GM18507 (cell line): ENCODE measurements around the gene NR5A1.
A peak's percentile ranks its signal among the peaks of the same experiment; 100 is the strongest.

Source experiments
- DNase-seq: peaks from one replicate; pipeline ENCODE4 v3.0.0; 2011; ENCODE audit warnings: low read depth; ENCODE audit not compliant: insufficient read length; ENCODE audit errors: extremely low spot score
- FAIRE-seq: peaks from 2 replicates; lab custom pipeline; 2011; peaks lifted over from hg19 to GRCh38; lab: Jason Lieb, UNC

The NR5A1 gene

GRCh38 chr9:124487260-124488182 lies 19.7 kb downstream of the NR5A1 start:
- no peak for FAIRE-seq
- DNase-seq, result no peak

GRCh38 chr9:124486778-124487259 lies 20.4 kb downstream of the NR5A1 start:
- DNase-seq (no peak), FAIRE-seq (no peak)

- DNase-seq (no peak), FAIRE-seq (no peak)
Measured at GRCh38 chr9:124485936-124486335, 21.3 kb downstream of the NR5A1 start.

DNA sequence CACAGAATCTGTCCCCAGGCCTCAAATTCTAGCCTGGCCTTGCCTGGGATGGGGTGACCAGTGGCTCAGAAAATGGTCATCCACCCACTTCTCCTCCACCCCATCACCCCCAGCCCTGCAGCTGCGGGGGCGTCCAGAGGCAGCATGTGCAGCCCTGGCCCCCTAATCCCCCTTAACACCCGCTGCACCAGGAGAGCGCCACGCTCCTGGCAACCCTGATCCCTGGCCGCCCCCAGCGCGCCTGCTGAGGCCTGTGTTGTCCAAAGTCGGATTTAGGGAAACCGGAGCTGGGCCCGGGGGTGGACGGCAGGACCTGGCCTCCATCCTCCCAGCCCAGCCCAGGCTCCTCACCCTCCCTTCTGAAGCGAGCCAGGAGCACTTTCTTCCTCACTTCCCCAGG lies 22.0 kb downstream of the NR5A1 start:
- DNase-seq (no peak), FAIRE-seq (no peak)

DNA sequence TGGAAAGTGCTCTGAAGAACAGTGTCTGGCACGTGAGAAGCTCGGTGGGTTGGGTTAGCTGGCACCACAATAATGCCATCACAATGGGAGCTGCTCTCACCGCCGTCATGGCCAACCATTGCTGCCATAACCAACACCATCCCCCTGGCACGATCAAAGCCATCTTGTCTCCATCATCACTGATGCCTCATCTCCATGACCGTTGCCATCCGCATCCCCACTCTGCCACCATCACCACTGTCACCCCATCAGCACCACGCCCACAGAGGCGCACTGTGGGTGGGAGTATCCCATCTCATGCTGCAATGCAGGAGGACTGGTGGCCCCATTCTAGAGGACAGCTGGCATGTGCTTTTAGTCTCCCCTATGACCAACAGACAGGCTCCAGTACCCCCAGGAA lies 23.7 kb downstream of the NR5A1 start:
- DNase-seq, result no peak
- FAIRE-seq, result no peak

GRCh38 chr9:124482431-124483031 lies 24.7 kb downstream of the NR5A1 start:
- FAIRE-seq (no peak), DNase-seq (no peak)

GRCh38 chr9:124481115-124481514 lies 26.1 kb downstream of the NR5A1 start:
- FAIRE-seq (no peak), DNase-seq (no peak)

- DNase-seq (peak; percentile 39), FAIRE-seq (peak; percentile 55)
Measured at GRCh38 chr9:124480621-124480981, 26.6 kb downstream of the NR5A1 start.

DNA sequence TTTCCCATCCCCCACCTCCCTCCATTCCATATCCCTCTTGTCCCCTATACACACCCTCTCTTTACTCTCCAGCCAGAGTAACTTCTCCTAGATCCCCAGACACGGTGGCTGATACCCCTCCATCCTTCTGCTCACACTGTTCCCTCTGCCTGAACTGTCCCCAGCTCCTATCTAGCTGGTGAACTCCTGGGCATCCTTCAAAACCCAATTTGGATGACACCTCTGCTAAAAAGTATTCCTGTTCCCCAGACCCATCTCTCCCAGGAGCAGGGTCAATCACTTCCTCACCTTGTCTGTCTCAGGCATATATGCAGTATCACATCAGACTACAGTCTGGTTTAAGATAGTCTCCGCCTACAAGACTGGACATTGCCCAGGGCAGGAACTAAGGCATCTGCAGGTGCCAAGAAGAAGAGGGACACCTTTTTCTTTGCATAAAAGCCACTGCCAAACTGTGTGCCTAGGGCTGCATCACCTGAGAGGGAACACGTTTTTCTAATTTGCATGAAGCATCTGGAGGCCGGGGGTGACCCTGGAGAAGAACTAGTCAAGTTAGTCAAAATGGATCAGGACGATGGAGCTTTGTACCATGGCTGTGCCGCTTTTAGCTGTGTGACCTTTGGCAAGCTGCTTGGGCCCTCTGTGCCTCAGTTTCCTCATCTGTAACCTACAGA lies 27.1 kb downstream of the NR5A1 start:
- no peak for FAIRE-seq
- DNase-seq, result no peak

GRCh38 chr9:124479371-124479770 lies 27.8 kb downstream of the NR5A1 start:
- FAIRE-seq (no peak), DNase-seq (no peak)

- FAIRE-seq (no peak), DNase-seq (no peak)
Measured at GRCh38 chr9:124478354-124478753, 28.8 kb downstream of the NR5A1 start.

GRCh38 chr9:124477648-124478285 lies 29.4 kb downstream of the NR5A1 start:
- FAIRE-seq (no peak), DNase-seq (no peak)

GRCh38 chr9:124477211-124477647 lies 30.0 kb downstream of the NR5A1 start:
- FAIRE-seq, result no peak

GRCh38 chr9:124475868-124476690 lies 31.1 kb downstream of the NR5A1 start:
- no peak for DNase-seq
- no peak for FAIRE-seq

More at GRCh38 chr9:124477211-124477647, 30.0 kb downstream of the NR5A1 start:
- no peak for DNase-seq

GRCh38 chr9:124475158-124475867 lies 31.9 kb downstream of the NR5A1 start:
- DNase-seq, result no peak
- FAIRE-seq, result no peak

DNA sequence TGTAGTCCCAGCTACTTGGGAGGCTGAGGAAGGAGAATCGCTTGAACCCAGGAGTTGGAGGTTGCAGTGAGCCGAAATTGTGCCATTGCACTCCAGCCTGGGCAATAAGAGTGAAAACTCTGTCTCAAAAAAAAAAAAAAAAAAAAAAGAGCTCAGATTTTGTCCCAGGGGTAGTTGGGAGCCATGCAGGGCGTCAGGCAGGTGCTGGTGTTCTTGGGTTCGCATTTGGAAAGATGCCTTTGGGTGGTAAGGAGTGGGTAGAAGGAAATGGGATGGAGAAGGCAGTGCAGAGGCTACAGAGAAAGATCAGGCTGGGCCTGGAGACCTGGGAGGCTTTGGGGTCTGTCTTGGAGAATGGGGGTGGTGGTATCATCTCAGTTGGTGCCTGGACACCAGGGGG lies 33.0 kb downstream of the NR5A1 start:
- FAIRE-seq (no peak), DNase-seq (no peak)

DNA sequence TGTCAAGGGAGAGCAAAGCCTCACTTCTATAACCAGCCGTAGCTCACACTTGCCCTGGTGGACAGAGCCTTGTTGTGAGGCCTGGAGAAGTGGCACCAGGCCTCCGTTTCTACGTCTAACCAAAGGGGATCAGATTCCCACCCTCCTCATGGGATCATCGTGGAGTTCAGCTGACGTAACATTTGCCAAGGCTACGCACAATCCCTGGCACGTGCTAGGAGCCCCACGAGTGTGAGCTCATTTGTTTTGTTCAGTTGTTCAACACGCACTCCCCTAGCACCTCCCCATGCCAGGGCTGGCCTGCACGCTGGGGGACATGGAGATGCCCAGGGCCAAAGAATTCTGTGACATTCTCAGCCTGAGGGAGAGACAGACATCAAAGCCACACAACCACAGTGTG lies 33.9 kb downstream of the NR5A1 start:
- no peak for DNase-seq
- FAIRE-seq, result no peak

DNA sequence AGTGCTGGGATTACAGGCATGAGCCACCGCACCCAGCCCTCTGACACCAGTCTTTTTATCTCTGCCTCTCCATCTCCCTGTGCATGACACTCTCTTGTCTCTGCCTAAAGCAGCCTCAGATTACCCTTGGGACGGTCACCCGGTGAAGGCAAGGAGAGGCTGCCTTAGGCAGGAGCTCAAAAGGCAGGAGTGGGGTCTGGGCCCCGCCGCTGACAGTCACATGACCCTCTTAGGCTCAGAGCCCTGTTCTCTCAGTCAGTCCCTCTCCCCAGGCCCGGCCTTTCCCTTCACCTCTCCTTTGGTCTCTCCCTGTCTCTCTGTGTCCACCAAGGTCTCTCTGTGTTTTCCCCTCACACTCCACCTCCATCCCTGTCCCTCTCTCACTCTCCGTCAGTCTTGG lies 34.4 kb downstream of the NR5A1 start:
- FAIRE-seq, result no peak

More for the DNA sequence above, 34.4 kb downstream of the NR5A1 start:
- no peak for DNase-seq
